Astrocyte (in vitro differentiated cells and primary cell): ENCODE data around the gene CUEDC1. TPM values are rescaled to one million over a fixed set of nuclear protein-coding genes. Genes with fewer than 3 reads are reported as not detected.

Experiments
- DNase-seq: peaks from one replicate; pipeline ENCODE4 v3.0.0-alpha.2; 2010; ENCODE audit warnings: low read depth
- FAIRE-seq: peaks from 2 replicates; lab custom pipeline; 2011; peaks lifted over from hg19 to GRCh38; lab: Jason Lieb, UNC
- H2AFZ ChIP-seq: 2 replicates; pipeline ENCODE4 v1.6.0; 2012; ENCODE audit warnings: low read depth, low read length, inconsistent platforms
- H3K27ac ChIP-seq: 2 replicates; pipeline ENCODE4 v1.5.1; 2011; ENCODE audit warnings: low read depth, low read length, inconsistent platforms
- H3K27me3 ChIP-seq: 2 replicates; pipeline ENCODE4 v1.6.0; 2011; ENCODE audit warnings: low read length, inconsistent platforms; ENCODE audit not compliant: insufficient read depth
- H3K36me3 ChIP-seq: 2 replicates; pipeline ENCODE4 v1.5.1; 2011; ENCODE audit warnings: low read length, inconsistent platforms; ENCODE audit not compliant: insufficient read depth
- H3K4me1 ChIP-seq: 2 replicates; pipeline ENCODE4 v1.5.1; 2011; ENCODE audit warnings: low read length, inconsistent platforms; ENCODE audit not compliant: insufficient read depth
- H3K4me2 ChIP-seq: 2 replicates; pipeline ENCODE4 v1.6.0; 2012; ENCODE audit warnings: low read length, inconsistent platforms
- H3K4me3 ChIP-seq: 2 replicates; pipeline ENCODE4 v1.5.1; 2011; ENCODE audit warnings: low read depth, mild to moderate bottlenecking, low read length, inconsistent platforms; ENCODE audit not compliant: insufficient read depth
- H3K79me2 ChIP-seq: 2 replicates; pipeline ENCODE4 v1.6.0; 2012; ENCODE audit warnings: mild to moderate bottlenecking, low read length, inconsistent platforms; ENCODE audit not compliant: insufficient read depth
- H3K9ac ChIP-seq: 2 replicates; pipeline ENCODE4 v1.6.0; 2012; ENCODE audit warnings: mild to moderate bottlenecking, low read length, inconsistent platforms
- H3K9me3 ChIP-seq: 2 replicates; pipeline ENCODE4 v1.5.1; 2012; ENCODE audit warnings: low read depth, mild to moderate bottlenecking, low read length, inconsistent platforms; ENCODE audit not compliant: insufficient read depth
- H4K20me1 ChIP-seq: 2 replicates; pipeline ENCODE4 v1.6.0; 2012; ENCODE audit warnings: low read length, inconsistent platforms; ENCODE audit not compliant: insufficient read depth
- H3K27ac Mint-ChIP-seq: one replicate; pipeline ENCODE4 v1.8.0; 2021; ENCODE audit warnings: mild to moderate bottlenecking, mixed read lengths; ENCODE audit not compliant: unreplicated experiment
- H3K27me3 Mint-ChIP-seq: one replicate; pipeline ENCODE4 v1.8.0; 2021; ENCODE audit warnings: low read depth, mixed read lengths; ENCODE audit not compliant: unreplicated experiment
- H3K36me3 Mint-ChIP-seq: one replicate; pipeline ENCODE4 v1.8.0; 2021; ENCODE audit warnings: low read depth, mixed read lengths; ENCODE audit not compliant: unreplicated experiment
- H3K4me1 Mint-ChIP-seq: one replicate; pipeline ENCODE4 v1.8.0; 2021; ENCODE audit warnings: low read depth, mixed read lengths; ENCODE audit not compliant: unreplicated experiment
- H3K4me3 Mint-ChIP-seq: one replicate; pipeline ENCODE4 v1.8.0; 2021; ENCODE audit warnings: mild to moderate bottlenecking, moderate library complexity, mixed read lengths; ENCODE audit not compliant: unreplicated experiment
- H3K9me3 Mint-ChIP-seq: one replicate; pipeline ENCODE4 v1.8.0; 2021; ENCODE audit warnings: mild to moderate bottlenecking, mixed read lengths; ENCODE audit not compliant: unreplicated experiment
- CTCF ChIP-seq: IDR thresholded peaks from 2 replicates; pipeline ENCODE4 v1.5.1; 2011; ENCODE audit warnings: low read depth, mild to moderate bottlenecking, inconsistent platforms, low read length, moderate library complexity; ENCODE audit not compliant: insufficient read depth
- EZH2 ChIP-seq: IDR thresholded peaks from 2 replicates; pipeline ENCODE4 v1.6.1; 2012; ENCODE audit warnings: mild to moderate bottlenecking, low read length, inconsistent platforms; ENCODE audit not compliant: insufficient read depth
- total RNA-seq: library from RNA; stranded (reverse); gene quantifications from 2 replicates; pipeline ENCODE4 v1.2.1, GENCODE V29; 2021

Gene CUEDC1
- total RNA-seq, 1 donor from 2014 or later = 43.7 TPM

- peaks cover 36% of the 10 kb centered on the region for H3K4me1 ChIP-seq
- peaks cover 60% of the 10 kb centered on the region for H3K4me1 Mint-ChIP-seq
These were observed 54.0 kb downstream of the CUEDC1 start for GRCh38 chr17:57900991-57901743.

GRCh38 chr17:57899822-57900221 lies 55.4 kb downstream of the CUEDC1 start:
- Histone ChIP-seq H3K36me3 (no peaks in the 10 kb centered on the region), H3K9me3 (no peaks in the 10 kb centered on the region), H3K79me2 (peaks cover 22% of the 10 kb centered on the region), H3K9ac (no peak overlapping the region), H3K27ac (no peak overlapping the region), H2AFZ (no peak overlapping the region), H3K4me3 (no peak overlapping the region), H3K4me2 (no peak overlapping the region), H3K4me1 (peaks cover 43% of the 10 kb centered on the region), H4K20me1 (peaks cover 10% of the 10 kb centered on the region), H3K27me3 (no peaks in the 10 kb centered on the region)
- DNase-seq = no peak
- Mint-ChIP-seq H3K4me3 (peak overlapping the region; percentile 58), H3K27ac (peak overlapping the region; percentile 96), H3K9me3 (no peaks in the 10 kb centered on the region), H3K36me3 (peaks cover 5% of the 10 kb centered on the region), H3K27me3 (no peaks in the 10 kb centered on the region), H3K4me1 (peaks cover 54% of the 10 kb centered on the region)
- FAIRE-seq = no peak
- TF ChIP-seq EZH2 (no peak), CTCF (no peak)

More at GRCh38 chr17:57900991-57901743, 54.0 kb downstream of the CUEDC1 start:
- Histone ChIP-seq H3K4me2 (no peak overlapping the region), H2AFZ (no peak overlapping the region), H3K9ac (no peak overlapping the region), H3K9me3 (no peaks in the 10 kb centered on the region), H4K20me1 (peaks cover 14% of the 10 kb centered on the region), H3K79me2 (peaks cover 31% of the 10 kb centered on the region), H3K27me3 (no peaks in the 10 kb centered on the region), H3K27ac (no peak overlapping the region), H3K4me3 (no peak overlapping the region), H3K36me3 (no peaks in the 10 kb centered on the region)
- TF ChIP-seq CTCF (no peak), EZH2 (no peak)
- Mint-ChIP-seq H3K36me3 (peaks cover 7% of the 10 kb centered on the region), H3K27me3 (no peaks in the 10 kb centered on the region), H3K4me3 (no peak overlapping the region), H3K9me3 (no peaks in the 10 kb centered on the region), H3K27ac (peak overlapping the region; percentile 50)
- FAIRE-seq = no peak
- no peak for DNase-seq

GRCh38 chr17:57899391-57899790 lies 55.8 kb downstream of the CUEDC1 start:
- Mint-ChIP-seq H3K27ac (peak overlapping the region; percentile 96), H3K27me3 (no peaks in the 10 kb centered on the region), H3K9me3 (no peaks in the 10 kb centered on the region), H3K4me3 (peak overlapping the region; percentile 58), H3K36me3 (peaks cover 5% of the 10 kb centered on the region), H3K4me1 (peaks cover 54% of the 10 kb centered on the region)
- H3K4me1 ChIP-seq = peaks cover 42% of the 10 kb centered on the region
- no peaks in the 10 kb centered on the region for H3K9me3 ChIP-seq
- no peak overlapping the region for H2AFZ ChIP-seq
- H3K9ac ChIP-seq = peak overlapping the region; percentile 37
- FAIRE-seq (no peak), DNase-seq (no peak)
- H3K4me2 ChIP-seq = peak overlapping the region; percentile 36
- no peak overlapping the region for H3K4me3 ChIP-seq
- H3K27ac ChIP-seq = no peak overlapping the region
- H4K20me1 ChIP-seq = peaks cover 10% of the 10 kb centered on the region
- H3K27me3 ChIP-seq = no peaks in the 10 kb centered on the region
- TF ChIP-seq EZH2 (no peak), CTCF (no peak)
- peaks cover 19% of the 10 kb centered on the region for H3K79me2 ChIP-seq
- no peaks in the 10 kb centered on the region for H3K36me3 ChIP-seq
